ENCODE data around the gene ILDR1.

Gene ILDR1

DNA sequence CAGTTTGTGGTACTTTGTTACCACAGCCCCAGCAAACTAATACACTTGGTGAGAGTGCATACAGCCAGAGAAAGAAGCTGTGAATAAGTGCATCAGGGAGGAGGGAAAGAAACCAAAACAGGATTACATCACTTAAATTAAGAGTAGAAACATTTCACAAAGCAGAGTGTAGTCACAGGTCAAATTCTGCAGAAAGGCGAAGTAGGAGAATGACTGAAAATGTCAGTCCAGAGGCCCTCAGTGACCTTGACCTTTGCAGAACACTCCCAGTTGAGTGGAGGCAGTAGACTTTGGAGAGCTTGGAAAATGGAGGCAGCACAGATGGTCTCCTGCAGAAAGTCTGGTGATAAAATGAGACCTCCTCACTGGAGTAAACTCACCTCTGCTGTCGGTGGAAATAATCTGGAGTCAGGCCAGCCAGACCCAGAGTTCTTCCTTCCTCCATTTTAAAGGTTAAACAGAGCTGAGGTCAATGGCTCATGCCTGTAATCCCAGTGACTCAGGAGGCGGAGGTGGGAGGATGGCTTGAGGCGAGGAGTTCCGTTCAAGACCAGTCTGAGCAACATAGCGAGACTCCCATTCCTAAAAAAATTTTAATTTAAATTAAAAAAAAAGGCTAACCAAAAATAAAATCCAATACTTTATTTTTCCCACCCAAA is 38.1 kb upstream of the ILDR1 start:
- DNase-seq: no peak
- Histone ChIP-seq H4K20me1 (ENCODE audit: insufficient read depth, low read length) (no peaks in the 10 kb centered on the region), H2AFZ (ENCODE audit: low read length) (no peak overlapping the region), H3K4me2 (ENCODE audit: low read depth, low read length) (no peak overlapping the region), H3K27me3 (replicated peaks; ENCODE audit: insufficient read depth, low read length) (no peaks in the 10 kb centered on the region), H3K4me3 (ENCODE audit: low read length) (no peak overlapping the region), H3F3A (ENCODE audit: insufficient read depth, low read length) (no peaks in the 10 kb centered on the region), H3K9me2 (replicated peaks; ENCODE audit: insufficient read depth, low read length) (no peaks in the 10 kb centered on the region), H3K9ac (ENCODE audit: low read length) (no peak overlapping the region), H3K27ac (ENCODE audit: low read length) (no peak overlapping the region), H3K79me2 (ENCODE audit: low read length) (peaks cover 34% of the 10 kb centered on the region), H3K9me3 (replicated peaks; ENCODE audit: insufficient read depth, low read length) (no peaks in the 10 kb centered on the region), H3K36me3 (replicated peaks; ENCODE audit: insufficient read depth, low read length) (no peaks in the 10 kb centered on the region; the same call in 1 of the 2 replicates), H3K4me1 (ENCODE audit: low read length) (no peaks in the 10 kb centered on the region)
- TF ChIP-seq EZH2phosphoT487 (IDR thresholded peaks at IDR 0.05; ENCODE audit: low read length) (no peak), EZH2 (optimal IDR thresholded peaks at IDR 0.05; ENCODE audit: low read depth, low read length) (no peak)
- TF ChIP-seq, protein P1, sequence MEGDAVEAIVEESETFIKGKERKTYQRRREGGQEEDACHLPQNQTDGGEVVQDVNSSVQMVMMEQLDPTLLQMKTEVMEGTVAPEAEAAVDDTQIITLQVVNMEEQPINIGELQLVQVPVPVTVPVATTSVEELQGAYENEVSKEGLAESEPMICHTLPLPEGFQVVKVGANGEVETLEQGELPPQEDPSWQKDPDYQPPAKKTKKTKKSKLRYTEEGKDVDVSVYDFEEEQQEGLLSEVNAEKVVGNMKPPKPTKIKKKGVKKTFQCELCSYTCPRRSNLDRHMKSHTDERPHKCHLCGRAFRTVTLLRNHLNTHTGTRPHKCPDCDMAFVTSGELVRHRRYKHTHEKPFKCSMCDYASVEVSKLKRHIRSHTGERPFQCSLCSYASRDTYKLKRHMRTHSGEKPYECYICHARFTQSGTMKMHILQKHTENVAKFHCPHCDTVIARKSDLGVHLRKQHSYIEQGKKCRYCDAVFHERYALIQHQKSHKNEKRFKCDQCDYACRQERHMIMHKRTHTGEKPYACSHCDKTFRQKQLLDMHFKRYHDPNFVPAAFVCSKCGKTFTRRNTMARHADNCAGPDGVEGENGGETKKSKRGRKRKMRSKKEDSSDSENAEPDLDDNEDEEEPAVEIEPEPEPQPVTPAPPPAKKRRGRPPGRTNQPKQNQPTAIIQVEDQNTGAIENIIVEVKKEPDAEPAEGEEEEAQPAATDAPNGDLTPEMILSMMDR (IDR thresholded peaks at IDR 0.05; ENCODE audit: low read length): no peak

DNA sequence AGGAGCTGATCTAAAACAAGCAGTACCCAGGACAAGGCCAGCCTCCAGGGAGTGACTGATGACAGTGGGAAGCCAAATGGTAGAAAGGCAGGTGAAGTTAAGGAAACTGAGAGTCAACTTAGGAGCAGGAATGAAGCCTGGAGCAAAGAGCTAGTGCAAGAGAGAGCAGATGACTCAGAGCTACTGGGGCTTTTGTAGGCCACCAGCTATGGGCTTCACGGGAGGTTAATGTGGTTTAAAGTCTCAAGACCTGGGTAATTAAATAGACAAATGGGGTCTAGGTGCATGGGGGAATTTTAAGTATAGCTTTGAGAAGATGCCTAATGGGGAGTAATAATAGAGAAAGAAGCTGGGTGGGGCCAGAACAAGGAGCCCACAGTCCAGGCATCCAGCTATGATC is 36.2 kb upstream of the ILDR1 start:
- no peak for DNase-seq
- no peak overlapping the region for H3K4me2 ChIP-seq (ENCODE audit: low read depth, low read length)
- H3K79me2 ChIP-seq (ENCODE audit: low read length): peaks cover 18% of the 10 kb centered on the region; the same call in 1 of the 2 replicates
- H3K4me1 ChIP-seq (ENCODE audit: low read length): peaks cover 10% of the 10 kb centered on the region
- H2AFZ ChIP-seq (ENCODE audit: low read length): no peak overlapping the region
- H3K9me2 ChIP-seq (replicated peaks; ENCODE audit: insufficient read depth, low read length): no peaks in the 10 kb centered on the region
- H3K9ac ChIP-seq (ENCODE audit: low read length): no peak overlapping the region
- TF ChIP-seq EZH2phosphoT487 (IDR thresholded peaks at IDR 0.05; ENCODE audit: low read length): no peak
- TF ChIP-seq, protein P1 (IDR thresholded peaks at IDR 0.05; ENCODE audit: low read length): no peak
- no peak for TF ChIP-seq EZH2 (optimal IDR thresholded peaks at IDR 0.05; ENCODE audit: low read depth, low read length)
- H3F3A ChIP-seq (ENCODE audit: insufficient read depth, low read length): no peaks in the 10 kb centered on the region
- no peaks in the 10 kb centered on the region for H4K20me1 ChIP-seq (ENCODE audit: insufficient read depth, low read length)
- H3K9me3 ChIP-seq (replicated peaks; ENCODE audit: insufficient read depth, low read length): no peaks in the 10 kb centered on the region
- no peak overlapping the region for H3K27ac ChIP-seq (ENCODE audit: low read length)
- H3K27me3 ChIP-seq (replicated peaks; ENCODE audit: insufficient read depth, low read length): no peaks in the 10 kb centered on the region
- no peaks in the 10 kb centered on the region; the same call in 1 of the 2 replicates for H3K36me3 ChIP-seq (replicated peaks; ENCODE audit: insufficient read depth, low read length)
- H3K4me3 ChIP-seq (ENCODE audit: low read length): no peak overlapping the region

DNA sequence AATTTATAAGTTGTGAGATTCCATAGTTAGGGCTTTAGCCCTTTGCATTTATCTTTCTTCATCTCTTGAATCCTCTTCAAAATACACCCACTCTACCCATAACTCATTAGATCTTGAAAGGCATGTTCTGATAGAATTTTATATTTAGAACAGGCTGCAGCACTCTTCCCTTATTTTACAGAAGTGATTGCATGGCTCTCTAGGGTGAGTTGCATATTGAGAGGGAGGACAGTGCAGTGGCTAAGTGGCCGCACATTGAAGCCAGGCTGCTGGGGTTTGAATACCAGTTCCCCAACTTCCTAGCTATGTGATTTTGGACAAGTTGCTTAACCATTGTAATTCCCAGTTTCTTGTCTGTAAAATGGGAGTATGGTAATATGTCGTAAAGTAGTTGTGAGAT is 35.6 kb upstream of the ILDR1 start:
- Histone ChIP-seq H3K27me3 (replicated peaks; ENCODE audit: insufficient read depth, low read length) (no peaks in the 10 kb centered on the region), H3K79me2 (ENCODE audit: low read length) (peaks cover 15% of the 10 kb centered on the region; the same call in 1 of the 2 replicates), H3K36me3 (replicated peaks; ENCODE audit: insufficient read depth, low read length) (no peaks in the 10 kb centered on the region; the same call in 1 of the 2 replicates), H3K9me3 (replicated peaks; ENCODE audit: insufficient read depth, low read length) (no peaks in the 10 kb centered on the region), H3F3A (ENCODE audit: insufficient read depth, low read length) (no peaks in the 10 kb centered on the region), H3K9me2 (replicated peaks; ENCODE audit: insufficient read depth, low read length) (no peaks in the 10 kb centered on the region), H3K4me2 (ENCODE audit: low read depth, low read length) (no peak overlapping the region), H3K9ac (ENCODE audit: low read length) (no peak overlapping the region), H3K4me3 (ENCODE audit: low read length) (no peak overlapping the region), H3K4me1 (ENCODE audit: low read length) (peaks cover 15% of the 10 kb centered on the region), H4K20me1 (ENCODE audit: insufficient read depth, low read length) (no peaks in the 10 kb centered on the region), H3K27ac (ENCODE audit: low read length) (no peak overlapping the region), H2AFZ (ENCODE audit: low read length) (no peak overlapping the region)
- DNase-seq: no peak
- TF ChIP-seq EZH2 (optimal IDR thresholded peaks at IDR 0.05; ENCODE audit: low read depth, low read length): no peak
- TF ChIP-seq, protein P1 (IDR thresholded peaks at IDR 0.05; ENCODE audit: low read length): no peak
- TF ChIP-seq EZH2phosphoT487 (IDR thresholded peaks at IDR 0.05; ENCODE audit: low read length): no peak

Data from MM.1S (cell line).